GM12875 (cell line): ENCODE results near the gene SPATA24.

Experiments used
- H3K4me3 ChIP-seq: one replicate; pipeline ENCODE4 v1.5.1; 2011; ENCODE audit warnings: low read depth, low read length, control low read depth
- TF ChIP-seq, protein P1 (sequence below): IDR thresholded peaks from 2 replicates; pipeline ENCODE4 v1.5.1; 2011; ENCODE audit warnings: low read depth, mild to moderate bottlenecking, control low read depth, inconsistent platforms, low read length, moderate library complexity, borderline replicate concordance; ENCODE audit not compliant: insufficient read depth

Gene SPATA24

DNA sequence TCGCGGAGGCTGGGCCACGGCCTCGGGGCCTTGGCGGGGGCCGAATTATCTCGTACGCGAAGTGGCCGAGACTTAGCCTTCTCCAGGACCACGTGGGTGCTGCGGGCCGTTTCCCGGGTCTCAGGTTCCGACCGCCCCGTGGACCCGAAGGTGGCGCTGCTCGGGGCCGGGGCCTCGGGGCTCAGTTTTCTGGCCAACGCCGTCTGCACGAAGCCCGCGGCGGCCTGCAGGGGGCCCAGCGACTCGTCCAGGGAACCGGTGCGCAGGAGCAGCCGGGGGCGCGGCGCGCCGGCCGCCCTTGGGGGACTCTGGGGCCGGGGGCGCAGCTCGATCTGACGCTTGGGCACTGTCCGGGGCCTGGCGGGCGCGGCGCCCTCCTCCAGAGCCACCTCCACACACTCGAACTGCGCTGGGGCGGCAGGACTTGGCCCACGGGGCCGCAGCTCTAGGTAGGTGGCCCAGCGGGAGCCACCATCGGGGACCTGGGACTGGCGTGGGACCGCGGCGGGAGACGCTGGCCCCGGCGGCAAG, 9.7 kb downstream of the SPATA24 start:
- peak overlapping the region; percentile 85 for H3K4me3 ChIP-seq

GRCh38 chr5:139393497-139394122, 10.3 kb downstream of the SPATA24 start:
- H3K4me3 ChIP-seq, result peak overlapping the region; percentile 85

More for the DNA sequence above, 9.7 kb downstream of the SPATA24 start:
- TF ChIP-seq, protein P1, sequence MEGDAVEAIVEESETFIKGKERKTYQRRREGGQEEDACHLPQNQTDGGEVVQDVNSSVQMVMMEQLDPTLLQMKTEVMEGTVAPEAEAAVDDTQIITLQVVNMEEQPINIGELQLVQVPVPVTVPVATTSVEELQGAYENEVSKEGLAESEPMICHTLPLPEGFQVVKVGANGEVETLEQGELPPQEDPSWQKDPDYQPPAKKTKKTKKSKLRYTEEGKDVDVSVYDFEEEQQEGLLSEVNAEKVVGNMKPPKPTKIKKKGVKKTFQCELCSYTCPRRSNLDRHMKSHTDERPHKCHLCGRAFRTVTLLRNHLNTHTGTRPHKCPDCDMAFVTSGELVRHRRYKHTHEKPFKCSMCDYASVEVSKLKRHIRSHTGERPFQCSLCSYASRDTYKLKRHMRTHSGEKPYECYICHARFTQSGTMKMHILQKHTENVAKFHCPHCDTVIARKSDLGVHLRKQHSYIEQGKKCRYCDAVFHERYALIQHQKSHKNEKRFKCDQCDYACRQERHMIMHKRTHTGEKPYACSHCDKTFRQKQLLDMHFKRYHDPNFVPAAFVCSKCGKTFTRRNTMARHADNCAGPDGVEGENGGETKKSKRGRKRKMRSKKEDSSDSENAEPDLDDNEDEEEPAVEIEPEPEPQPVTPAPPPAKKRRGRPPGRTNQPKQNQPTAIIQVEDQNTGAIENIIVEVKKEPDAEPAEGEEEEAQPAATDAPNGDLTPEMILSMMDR, result peak; percentile 63; the same call in 1 of the 2 replicates

GRCh38 chr5:139392678-139393496, 11.0 kb downstream of the SPATA24 start:
- TF ChIP-seq, protein P1, result peak; percentile 99
- peak overlapping the region; percentile 85 for H3K4me3 ChIP-seq

More at GRCh38 chr5:139393497-139394122, 10.3 kb downstream of the SPATA24 start:
- TF ChIP-seq, protein P1, result no peak

DNA sequence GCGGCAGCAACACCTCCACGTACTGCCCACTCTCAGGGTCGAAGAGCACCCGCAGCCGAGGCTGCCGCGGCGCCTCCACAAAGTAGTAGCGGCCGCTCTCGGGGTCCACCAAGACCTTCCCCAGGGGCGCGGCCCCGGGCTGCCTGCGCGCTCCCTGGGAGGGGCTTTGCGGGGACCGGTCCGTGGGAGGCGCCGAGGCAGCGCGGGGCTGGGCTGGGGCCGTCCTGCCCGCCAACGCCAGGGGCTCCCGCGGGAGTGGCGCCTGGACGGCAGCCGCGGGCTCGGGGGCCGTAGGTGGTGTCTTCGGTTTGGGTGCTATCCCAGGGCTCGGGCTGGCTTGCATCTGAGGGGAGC, 11.6 kb downstream of the SPATA24 start:
- peak overlapping the region; percentile 85 for H3K4me3 ChIP-seq

GRCh38 chr5:139391570-139392323, 12.1 kb downstream of the SPATA24 start:
- H3K4me3 ChIP-seq, result peak overlapping the region; percentile 85
- TF ChIP-seq, protein P1, result no peak

More for the DNA sequence above, 11.6 kb downstream of the SPATA24 start:
- TF ChIP-seq, protein P1, result no peak

DNA sequence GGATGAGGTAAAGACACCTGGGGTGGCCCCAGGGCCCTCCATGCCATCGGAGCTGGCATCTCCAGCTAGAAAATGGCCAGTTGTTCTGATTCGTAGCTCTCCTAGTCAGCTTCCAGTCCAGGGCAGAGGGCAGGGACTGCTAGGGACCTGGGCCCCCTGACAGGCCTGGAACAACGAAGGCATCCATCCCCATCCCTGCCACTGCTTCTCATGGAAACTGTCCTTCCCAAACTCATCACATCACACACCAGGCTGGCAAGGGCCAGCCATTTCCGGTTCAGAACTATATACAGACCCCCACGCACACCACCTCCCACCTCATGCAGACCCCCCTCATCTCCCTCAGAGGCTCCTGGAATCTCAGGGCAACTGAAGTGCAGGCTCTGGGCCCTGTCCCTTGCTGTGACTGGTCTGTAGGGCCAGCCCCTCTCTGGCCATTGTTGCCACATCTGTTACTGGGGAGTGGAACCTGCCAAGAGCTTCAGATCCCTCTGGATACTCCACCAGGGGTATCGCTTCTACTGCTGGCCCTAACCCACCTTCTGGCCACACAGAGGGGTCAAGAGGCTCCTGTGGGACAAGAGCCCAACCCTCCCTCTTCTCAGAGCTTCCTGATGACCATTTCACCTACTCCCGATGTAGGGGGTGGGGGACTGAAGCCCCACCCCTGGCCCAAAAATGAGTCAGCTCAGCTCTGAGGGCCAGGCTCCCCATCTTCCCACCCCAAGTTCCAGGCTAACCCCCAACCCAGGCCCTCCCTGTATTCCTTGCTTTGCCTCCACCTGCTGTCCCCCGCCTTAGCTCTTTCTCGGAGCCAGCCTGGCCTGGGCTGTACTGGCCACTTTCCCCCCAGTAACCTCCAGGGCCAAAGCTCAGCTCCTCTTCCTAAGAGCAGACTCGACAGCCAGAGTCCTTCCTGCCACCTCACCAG, 13.0 kb downstream of the SPATA24 start:
- peak overlapping the region; percentile 85 for H3K4me3 ChIP-seq
- TF ChIP-seq, protein P1, result no peak
